ENCODE data around the gene PRKAR1A.

PRKAR1A gene

DNA sequence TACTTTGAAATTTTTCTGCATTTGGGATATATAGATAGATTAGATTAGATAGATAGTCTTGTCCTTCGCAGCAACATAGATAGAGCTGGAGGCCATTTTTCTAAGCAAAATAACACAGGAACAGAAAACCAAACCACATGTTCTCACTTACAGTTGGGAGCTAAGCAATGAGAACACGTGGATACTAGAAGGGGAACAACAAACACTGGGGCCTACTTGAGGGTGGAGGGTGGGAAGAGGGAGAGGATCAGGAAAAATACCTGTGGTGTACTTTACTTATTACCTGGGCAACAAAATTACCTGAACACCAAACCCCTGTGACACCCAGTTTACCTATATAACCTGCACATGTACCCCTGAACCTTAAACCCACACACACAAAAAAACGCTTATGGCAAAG lies 14.3 kb downstream of the PRKAR1A start:
- H3K27ac ChIP-seq (replicated peaks) = no peak overlapping the region
- TF ChIP-seq GABPA (IDR thresholded peaks at IDR 0.05; ENCODE audit: low read depth) (no peak), SPI1 (IDR thresholded peaks at IDR 0.05; ENCODE audit: borderline replicate concordance, low read depth) (no peak), POLR2AphosphoS5 (IDR thresholded peaks at IDR 0.05; ENCODE audit: low read depth) (no peak)
- TF ChIP-seq, protein P1, sequence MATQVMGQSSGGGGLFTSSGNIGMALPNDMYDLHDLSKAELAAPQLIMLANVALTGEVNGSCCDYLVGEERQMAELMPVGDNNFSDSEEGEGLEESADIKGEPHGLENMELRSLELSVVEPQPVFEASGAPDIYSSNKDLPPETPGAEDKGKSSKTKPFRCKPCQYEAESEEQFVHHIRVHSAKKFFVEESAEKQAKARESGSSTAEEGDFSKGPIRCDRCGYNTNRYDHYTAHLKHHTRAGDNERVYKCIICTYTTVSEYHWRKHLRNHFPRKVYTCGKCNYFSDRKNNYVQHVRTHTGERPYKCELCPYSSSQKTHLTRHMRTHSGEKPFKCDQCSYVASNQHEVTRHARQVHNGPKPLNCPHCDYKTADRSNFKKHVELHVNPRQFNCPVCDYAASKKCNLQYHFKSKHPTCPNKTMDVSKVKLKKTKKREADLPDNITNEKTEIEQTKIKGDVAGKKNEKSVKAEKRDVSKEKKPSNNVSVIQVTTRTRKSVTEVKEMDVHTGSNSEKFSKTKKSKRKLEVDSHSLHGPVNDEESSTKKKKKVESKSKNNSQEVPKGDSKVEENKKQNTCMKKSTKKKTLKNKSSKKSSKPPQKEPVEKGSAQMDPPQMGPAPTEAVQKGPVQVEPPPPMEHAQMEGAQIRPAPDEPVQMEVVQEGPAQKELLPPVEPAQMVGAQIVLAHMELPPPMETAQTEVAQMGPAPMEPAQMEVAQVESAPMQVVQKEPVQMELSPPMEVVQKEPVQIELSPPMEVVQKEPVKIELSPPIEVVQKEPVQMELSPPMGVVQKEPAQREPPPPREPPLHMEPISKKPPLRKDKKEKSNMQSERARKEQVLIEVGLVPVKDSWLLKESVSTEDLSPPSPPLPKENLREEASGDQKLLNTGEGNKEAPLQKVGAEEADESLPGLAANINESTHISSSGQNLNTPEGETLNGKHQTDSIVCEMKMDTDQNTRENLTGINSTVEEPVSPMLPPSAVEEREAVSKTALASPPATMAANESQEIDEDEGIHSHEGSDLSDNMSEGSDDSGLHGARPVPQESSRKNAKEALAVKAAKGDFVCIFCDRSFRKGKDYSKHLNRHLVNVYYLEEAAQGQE (IDR thresholded peaks at IDR 0.05; ENCODE audit: insufficient replicate concordance, low read depth) = no peak
- TF ChIP-seq, protein P2, sequence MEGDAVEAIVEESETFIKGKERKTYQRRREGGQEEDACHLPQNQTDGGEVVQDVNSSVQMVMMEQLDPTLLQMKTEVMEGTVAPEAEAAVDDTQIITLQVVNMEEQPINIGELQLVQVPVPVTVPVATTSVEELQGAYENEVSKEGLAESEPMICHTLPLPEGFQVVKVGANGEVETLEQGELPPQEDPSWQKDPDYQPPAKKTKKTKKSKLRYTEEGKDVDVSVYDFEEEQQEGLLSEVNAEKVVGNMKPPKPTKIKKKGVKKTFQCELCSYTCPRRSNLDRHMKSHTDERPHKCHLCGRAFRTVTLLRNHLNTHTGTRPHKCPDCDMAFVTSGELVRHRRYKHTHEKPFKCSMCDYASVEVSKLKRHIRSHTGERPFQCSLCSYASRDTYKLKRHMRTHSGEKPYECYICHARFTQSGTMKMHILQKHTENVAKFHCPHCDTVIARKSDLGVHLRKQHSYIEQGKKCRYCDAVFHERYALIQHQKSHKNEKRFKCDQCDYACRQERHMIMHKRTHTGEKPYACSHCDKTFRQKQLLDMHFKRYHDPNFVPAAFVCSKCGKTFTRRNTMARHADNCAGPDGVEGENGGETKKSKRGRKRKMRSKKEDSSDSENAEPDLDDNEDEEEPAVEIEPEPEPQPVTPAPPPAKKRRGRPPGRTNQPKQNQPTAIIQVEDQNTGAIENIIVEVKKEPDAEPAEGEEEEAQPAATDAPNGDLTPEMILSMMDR (IDR thresholded peaks at IDR 0.05; ENCODE audit: insufficient read depth, low read length) = no peak
- DNase-seq (ENCODE audit: low read depth in 1 of 2, low spot score in 1 of 2) = no peak
- no peaks in the 10 kb centered on the region for H3K27me3 ChIP-seq (ENCODE audit: insufficient read depth, poor library complexity, severe bottlenecking)
- H3K4me3 ChIP-seq (replicated peaks; ENCODE audit: insufficient read depth, low read length) = no peak overlapping the region

DNA sequence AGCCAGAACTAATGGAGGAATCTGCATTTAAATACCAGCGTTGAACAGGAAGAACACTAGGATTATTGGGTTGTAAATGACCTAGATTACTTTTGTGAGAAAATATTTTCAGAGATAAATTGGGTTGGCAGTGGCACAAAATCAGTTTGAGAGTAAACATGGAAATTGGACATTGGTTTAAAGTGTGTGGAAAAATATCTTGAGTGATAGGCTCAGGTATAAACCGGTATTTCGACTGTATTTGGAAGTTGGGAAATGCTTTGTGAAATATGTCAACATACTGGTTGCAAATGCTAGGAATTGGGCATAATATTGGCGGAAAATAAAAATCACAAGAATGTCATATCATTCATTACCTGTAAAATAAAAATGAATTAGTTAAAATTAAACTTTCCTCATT lies 15.1 kb downstream of the PRKAR1A start:
- Histone ChIP-seq H3K4me3 (replicated peaks; ENCODE audit: insufficient read depth, low read length) (no peak overlapping the region), H3K27ac (replicated peaks) (no peak overlapping the region), H3K27me3 (ENCODE audit: insufficient read depth, poor library complexity, severe bottlenecking) (no peaks in the 10 kb centered on the region)
- DNase-seq (ENCODE audit: low read depth in 1 of 2, low spot score in 1 of 2) = no peak
- TF ChIP-seq, protein P2 (IDR thresholded peaks at IDR 0.05; ENCODE audit: insufficient read depth, low read length) = no peak
- TF ChIP-seq SPI1 (IDR thresholded peaks at IDR 0.05; ENCODE audit: borderline replicate concordance, low read depth) (no peak), POLR2AphosphoS5 (IDR thresholded peaks at IDR 0.05; ENCODE audit: low read depth) (no peak), GABPA (IDR thresholded peaks at IDR 0.05; ENCODE audit: low read depth) (no peak)
- TF ChIP-seq, protein P1 (IDR thresholded peaks at IDR 0.05; ENCODE audit: insufficient replicate concordance, low read depth) = no peak

DNA sequence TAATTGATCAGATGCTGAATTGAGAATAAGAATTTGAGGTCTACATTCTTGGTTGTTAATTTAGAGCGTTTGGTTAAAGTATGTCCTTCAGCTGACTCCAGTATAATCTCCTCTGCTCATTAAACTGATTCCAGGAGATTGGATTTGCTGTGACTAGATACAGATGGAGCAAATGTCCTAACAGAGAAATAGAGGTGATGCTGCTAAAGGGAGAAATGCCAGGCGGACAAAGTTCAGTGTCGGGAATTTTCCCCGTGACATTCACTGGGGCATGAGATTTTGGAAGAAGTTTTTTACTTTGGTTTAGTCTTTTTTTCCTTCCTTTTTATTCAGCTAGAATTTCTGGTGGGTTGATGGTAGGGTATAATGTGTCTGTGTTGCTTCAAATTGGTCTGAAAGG lies 19.0 kb downstream of the PRKAR1A start:
- H3K27ac ChIP-seq (replicated peaks) = no peak overlapping the region
- no peaks in the 10 kb centered on the region for H3K27me3 ChIP-seq (ENCODE audit: insufficient read depth, poor library complexity, severe bottlenecking)
- no peak for DNase-seq (ENCODE audit: low read depth in 1 of 2, low spot score in 1 of 2)
- H3K4me3 ChIP-seq (replicated peaks; ENCODE audit: insufficient read depth, low read length) = no peak overlapping the region
- TF ChIP-seq GABPA (IDR thresholded peaks at IDR 0.05; ENCODE audit: low read depth) (no peak), POLR2AphosphoS5 (IDR thresholded peaks at IDR 0.05; ENCODE audit: low read depth) (no peak), SPI1 (IDR thresholded peaks at IDR 0.05; ENCODE audit: borderline replicate concordance, low read depth) (no peak)
- TF ChIP-seq, protein P2 (IDR thresholded peaks at IDR 0.05; ENCODE audit: insufficient read depth, low read length) = no peak
- TF ChIP-seq, protein P1 (IDR thresholded peaks at IDR 0.05; ENCODE audit: insufficient replicate concordance, low read depth) = no peak
